SK-N-SH treated with all-trans-retinoic acid at 6 μM for 48 hours (cell line): ENCODE measurements around the gene COL16A1.
A peak's percentile ranks its signal among the peaks of the same experiment; 100 is the strongest.
"Not testable (repeated sequence)": the region's sequence is repeated elsewhere in the genome, so short reads cannot be mapped to it uniquely, and the experiment has no call there.

ENCODE experiments used
- ATAC-seq: fragments of 200-7000 bp; cut with Tn5 transposase; 3 replicates; pipeline ENCODE4 v1.9.1; 2020; ENCODE audit warnings: mild to moderate bottlenecking, moderate library complexity
- ARNTL ChIP-seq: fragments of 450-650 bp; formaldehyde crosslinking; IDR thresholded peaks from 2 replicates; pipeline ENCODE4 v1.5.0; 2020; ENCODE audit warnings: low read depth, mild to moderate bottlenecking, moderate library complexity, borderline replicate concordance
- BACH2 ChIP-seq: fragments of 250-450 bp; sonication (Bioruptor Pico); IDR thresholded peaks from 2 replicates; pipeline ENCODE4 v1.9.0; 2021; ENCODE audit warnings: mild to moderate bottlenecking, borderline replicate concordance
- CSDC2 ChIP-seq: fragments of 250-450 bp; sonication (Bioruptor Pico); IDR thresholded peaks from 2 replicates; pipeline ENCODE4 v1.5.0; 2020; ENCODE audit warnings: mild to moderate bottlenecking, moderate library complexity
- ESRRG ChIP-seq: fragments of 250-450 bp; sonication (Bioruptor Pico); IDR thresholded peaks from 2 replicates; pipeline ENCODE4 v1.6.1; 2021; ENCODE audit warnings: mild to moderate bottlenecking
- OSR1 ChIP-seq: fragments of 250-450 bp; sonication (Bioruptor Pico); IDR thresholded peaks from 2 replicates; pipeline ENCODE4 v1.8.0; 2022; ENCODE audit warnings: moderate library complexity, mild to moderate bottlenecking, inconsistent platforms
- PATZ1 ChIP-seq: fragments of 250-450 bp; sonication (Bioruptor Pico); IDR thresholded peaks from 2 replicates; pipeline ENCODE4 v1.8.0; 2020; ENCODE audit warnings: mild to moderate bottlenecking, moderate library complexity, borderline replicate concordance
- POU6F1 ChIP-seq: fragments of 250-450 bp; sonication (Bioruptor Pico); IDR thresholded peaks from 2 replicates; pipeline ENCODE4 v1.8.0; 2021; ENCODE audit warnings: low read depth, mild to moderate bottlenecking, moderate library complexity, borderline replicate concordance
- PPARA ChIP-seq: fragments of 250-450 bp; sonication (Bioruptor Pico); IDR thresholded peaks from 2 replicates; pipeline ENCODE4 v1.5.0; 2020; ENCODE audit warnings: mild to moderate bottlenecking, borderline replicate concordance
- SNAI2 ChIP-seq: fragments of 250-450 bp; sonication (Bioruptor Pico); IDR thresholded peaks from 2 replicates; pipeline ENCODE4 v1.5.0; 2020; ENCODE audit warnings: mild to moderate bottlenecking, moderate library complexity
- TCF4 ChIP-seq: fragments of 250-450 bp; sonication (Bioruptor Pico); IDR thresholded peaks from 2 replicates; pipeline ENCODE4 v1.8.0; 2021; ENCODE audit warnings: mild to moderate bottlenecking, moderate library complexity, borderline replicate concordance
- TSHZ2 ChIP-seq: fragments of 250-450 bp; sonication (Bioruptor Pico); IDR thresholded peaks from 2 replicates; pipeline ENCODE4 v1.5.0; 2020; ENCODE audit warnings: mild to moderate bottlenecking, moderate library complexity
- ZFP30 ChIP-seq: fragments of 450-650 bp; formaldehyde crosslinking; IDR thresholded peaks from 2 replicates; pipeline ENCODE4 v1.5.0; 2022; ENCODE audit warnings: mild to moderate bottlenecking, moderate library complexity

COL16A1 gene

GRCh38 chr1:31708324-31708723 is 4.5 kb upstream of the COL16A1 start (continued):
- TF ChIP-seq TSHZ2 (no peak), ESRRG (CRISPR knock-in tag) (no peak), SNAI2 (CRISPR knock-in tag) (no peak), PPARA (no peak)
- TF ChIP-seq, all 23 proteins: peak for 0

- peak; percentile 7; the same call in 2 of the 3 replicates for ATAC-seq
- TF ChIP-seq ARNTL (no peak), PPARA (no peak), OSR1 (CRISPR knock-in tag) (no peak)
Observed at GRCh38 chr1:31707711-31708110, 3.9 kb upstream of the COL16A1 start.

GRCh38 chr1:31707059-31707600 is 3.3 kb upstream of the COL16A1 start:
- ATAC-seq, result not testable (repeated sequence)

- no peak for TF ChIP-seq TSHZ2
- TF ChIP-seq CSDC2 (CRISPR knock-in tag), result no peak
- TF ChIP-seq TCF4, result peak; percentile 63
- TF ChIP-seq, all 23 proteins: peak for 1
- no peak for ATAC-seq
Observed at GRCh38 chr1:31706384-31707058, 2.7 kb upstream of the COL16A1 start.

GRCh38 chr1:31705080-31705866 is 1.5 kb upstream of the COL16A1 start:
- TF ChIP-seq POU6F1 (CRISPR knock-in tag) (no peak), PPARA (no peak), PATZ1 (CRISPR knock-in tag) (no peak), BACH2 (CRISPR knock-in tag) (no peak), ESRRG (CRISPR knock-in tag) (no peak), ZFP30 (CRISPR knock-in tag) (no peak)
- ATAC-seq, result no peak
